NCI-H2081 (cell line): ENCODE results near the gene GPX2.
A peak's percentile ranks its signal among the peaks of the same experiment; 100 is the strongest.

ENCODE experiments used
- DNase-seq, 2 experiments: peaks; one replicate each; lab custom pipeline; 2025; lab: John Stamatoyannopoulos, UW

GPX2 gene

DNA sequence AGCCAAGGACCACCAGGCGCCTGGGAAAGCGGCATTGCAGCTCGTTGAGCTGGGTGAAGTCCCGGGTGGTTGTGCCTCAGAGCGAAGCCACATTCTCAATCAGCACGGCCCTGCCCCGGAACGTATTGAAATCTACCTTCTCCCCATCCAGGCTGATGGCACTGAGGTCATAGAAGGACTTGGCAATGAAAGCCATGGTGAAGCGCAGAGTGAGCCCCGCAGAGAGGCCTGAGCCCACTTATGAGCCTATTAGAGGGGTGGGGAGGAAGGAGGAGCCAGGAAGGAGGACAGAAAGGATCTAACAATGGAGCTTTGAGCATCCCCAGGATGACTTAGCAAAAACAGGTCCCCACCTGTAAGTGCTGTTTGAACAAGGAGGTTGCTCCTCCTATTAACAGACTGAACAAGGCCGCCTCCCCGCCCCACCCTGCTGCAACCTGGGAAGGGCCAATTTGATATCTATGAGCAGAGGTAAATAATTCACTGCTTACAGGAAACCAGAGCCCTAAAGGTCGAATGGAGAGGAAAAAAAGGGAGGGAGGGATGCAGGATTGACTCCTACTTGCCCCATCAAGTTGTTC lies at the start of gene GPX2:
Gene GPX2, minus strand, starts transcription at position 215 of the 581 bp plus-strand sequence. Its CDS starts 19 bp downstream, at position 196.
- peak; percentile 91 to 97 for DNase-seq

DNA sequence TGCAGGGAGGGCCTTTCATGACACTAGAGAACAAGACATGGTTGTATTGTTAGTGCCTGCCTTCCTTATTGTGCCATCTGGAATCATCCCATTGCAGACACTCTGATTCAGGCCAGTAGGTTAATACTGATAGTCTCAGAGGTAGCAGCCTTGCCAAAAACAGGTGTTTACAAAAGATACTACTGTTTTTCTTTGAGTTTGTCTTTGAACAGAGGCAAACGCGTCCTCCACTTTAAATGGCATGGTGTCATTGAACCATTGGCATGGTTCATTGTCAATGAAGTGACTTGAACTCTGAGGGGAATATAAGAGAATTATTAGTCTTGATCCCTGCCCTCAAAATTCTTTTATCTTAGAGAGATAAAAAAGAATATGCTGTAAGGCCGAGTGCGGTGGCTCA lies 48.4 kb upstream of the GPX2 start:
- DNase-seq, result no peak

DNA sequence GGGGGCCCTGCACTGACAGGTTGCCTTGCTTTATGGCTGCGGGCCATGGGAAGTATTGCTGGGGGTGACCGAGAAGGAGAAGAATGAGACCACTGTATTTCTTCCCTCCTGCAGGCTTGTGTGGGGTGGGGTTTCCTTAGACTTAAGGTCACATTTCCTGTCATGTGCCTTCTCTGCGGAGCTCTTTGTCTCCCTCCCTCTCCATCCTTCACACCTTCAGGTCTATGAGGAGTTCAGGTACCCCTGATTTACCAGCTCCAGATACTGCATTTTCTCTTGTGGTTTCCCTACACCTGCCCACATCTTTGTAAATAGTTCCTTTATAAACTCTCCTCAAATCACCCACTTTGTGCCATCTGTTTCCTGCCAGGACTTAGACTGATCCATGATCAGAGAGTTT lies 47.8 kb upstream of the GPX2 start:
- DNase-seq, result no peak

DNA sequence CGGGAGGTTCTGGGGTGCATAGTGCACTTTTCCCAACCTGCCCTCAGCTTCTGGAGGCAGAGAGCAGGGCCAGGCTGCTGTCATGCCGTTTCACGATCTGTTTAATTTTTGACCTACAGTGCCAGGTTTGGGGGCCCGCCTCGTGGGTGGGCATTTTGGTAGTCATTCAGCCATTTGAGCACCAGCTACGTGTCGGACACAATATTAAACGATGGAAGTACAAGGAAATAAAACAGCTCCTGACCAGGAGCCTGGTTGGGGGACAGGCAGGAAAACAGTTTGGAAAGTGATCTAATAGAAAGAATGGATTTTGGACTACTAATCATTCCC lies 44.9 kb upstream of the GPX2 start:
- DNase-seq, result no peak

DNA sequence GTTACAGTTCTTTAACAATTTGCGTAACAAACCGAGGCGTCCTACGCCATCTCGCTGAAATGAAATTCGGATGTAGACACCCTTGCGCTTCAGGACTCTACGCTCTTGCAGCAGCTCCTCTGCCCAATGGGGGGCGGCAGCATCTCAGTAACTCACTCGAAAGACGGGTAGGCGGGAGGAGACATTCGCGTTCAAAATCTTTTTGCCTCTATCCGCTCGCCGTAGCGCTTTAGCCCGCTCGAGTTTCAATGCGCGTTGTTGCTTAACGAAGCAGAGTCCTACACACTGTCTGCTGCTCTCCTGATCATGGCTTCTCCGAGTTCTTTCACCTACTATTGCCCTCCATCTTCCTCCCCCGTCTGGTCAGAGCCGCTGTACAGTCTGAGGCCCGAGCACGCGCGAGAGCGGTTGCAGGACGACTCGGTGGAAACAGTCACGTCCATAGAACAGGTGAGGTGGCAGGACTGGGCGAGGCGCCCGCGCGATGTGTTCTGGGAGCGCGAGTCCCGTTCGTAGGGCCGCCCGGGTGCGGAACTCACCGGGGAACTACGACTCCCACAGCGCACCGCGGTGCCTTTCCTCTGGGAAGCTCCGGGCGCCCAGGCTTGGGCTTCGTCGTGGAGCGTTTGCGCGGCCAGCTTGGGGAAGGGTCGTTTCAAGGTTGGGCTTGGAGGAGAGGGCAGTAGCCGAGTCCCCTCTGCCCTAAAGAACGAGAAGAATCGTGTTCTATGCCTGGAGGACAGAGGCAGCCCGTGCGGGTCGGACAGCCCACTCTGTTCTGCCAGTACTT lies 44.3 kb upstream of the GPX2 start, which contains the start of gene FNTB:
Gene FNTB, plus strand, starts transcription at position 248 of the 790 bp plus-strand sequence. Its CDS starts 59 bp downstream, at position 307.
- DNase-seq, result peak; percentile 94 to 98

DNA sequence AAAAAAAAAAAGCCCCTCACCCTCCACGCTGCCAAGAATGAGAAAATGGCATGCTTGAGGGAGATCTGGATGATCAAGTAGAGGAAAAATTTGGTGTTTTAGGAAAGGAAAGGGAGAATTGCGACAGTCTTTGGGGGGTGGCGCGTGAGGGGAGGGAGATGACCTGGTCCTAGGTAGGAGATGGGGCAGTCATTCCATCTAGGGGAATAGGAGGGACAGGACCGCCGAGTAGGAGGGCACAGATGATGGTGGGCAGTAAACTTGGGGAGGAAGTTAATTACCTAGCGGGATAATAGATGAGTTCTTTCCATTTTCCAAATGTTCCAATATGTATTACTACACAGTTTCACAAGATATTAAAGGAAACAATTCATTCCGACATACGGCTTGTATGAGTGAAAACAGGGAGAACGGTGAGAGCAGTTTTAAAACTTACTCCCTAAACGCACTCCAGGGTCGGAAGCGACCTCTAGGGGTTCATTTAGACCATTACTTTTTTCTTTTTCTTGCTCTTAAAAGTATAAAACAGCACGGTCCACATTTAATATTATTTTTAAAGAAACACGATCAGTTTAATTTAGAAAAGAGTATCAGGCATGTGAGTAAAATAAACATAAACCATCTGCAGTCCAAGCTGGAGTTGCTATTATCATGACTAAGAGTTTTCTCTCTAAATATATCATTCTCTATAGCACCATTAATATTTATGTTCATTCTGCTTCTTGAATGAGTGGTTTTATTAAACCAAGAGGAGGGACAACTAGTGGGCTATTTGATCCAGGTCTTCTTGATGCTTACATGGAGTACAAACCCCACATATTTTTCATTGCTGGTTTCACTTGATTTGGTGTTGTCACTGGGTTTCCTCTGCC lies 41.1 kb upstream of the GPX2 start:
- peak; percentile 39 to 67 for DNase-seq

DNA sequence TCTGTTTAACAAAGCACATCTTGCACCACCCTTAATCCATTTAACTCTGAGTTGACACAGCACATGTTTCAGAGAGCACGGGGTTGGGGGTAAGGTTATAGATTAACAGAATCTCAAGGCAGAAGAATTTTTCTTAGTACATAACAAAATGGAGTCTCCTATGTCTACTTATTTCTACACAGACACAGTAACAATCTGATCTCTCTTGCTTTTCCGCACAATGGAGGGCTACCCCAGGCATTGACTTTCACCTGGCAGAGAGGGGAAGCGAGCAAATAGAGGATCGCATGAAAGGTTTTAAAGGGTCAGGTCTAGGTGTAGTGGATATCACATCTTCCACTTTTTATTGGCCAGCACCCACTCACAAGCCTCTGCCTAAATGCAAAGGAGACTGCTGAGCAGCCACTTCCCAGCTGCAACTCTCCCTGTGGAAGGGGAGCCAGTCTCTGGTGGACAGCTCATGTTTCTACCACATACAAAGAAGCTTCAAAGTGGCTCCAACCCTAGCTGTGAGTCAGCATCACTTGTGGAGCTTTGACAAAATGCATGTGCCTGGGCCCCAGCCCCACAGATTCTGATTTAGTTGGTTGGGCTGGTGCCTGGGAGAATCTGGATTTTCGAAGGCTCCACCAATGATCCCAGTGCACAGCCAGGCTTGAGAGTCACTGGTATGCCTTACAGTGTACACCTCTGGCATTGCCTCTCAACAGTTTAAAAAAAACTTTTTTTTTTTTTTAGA lies 37.0 kb upstream of the GPX2 start:
- DNase-seq, result no peak

DNA sequence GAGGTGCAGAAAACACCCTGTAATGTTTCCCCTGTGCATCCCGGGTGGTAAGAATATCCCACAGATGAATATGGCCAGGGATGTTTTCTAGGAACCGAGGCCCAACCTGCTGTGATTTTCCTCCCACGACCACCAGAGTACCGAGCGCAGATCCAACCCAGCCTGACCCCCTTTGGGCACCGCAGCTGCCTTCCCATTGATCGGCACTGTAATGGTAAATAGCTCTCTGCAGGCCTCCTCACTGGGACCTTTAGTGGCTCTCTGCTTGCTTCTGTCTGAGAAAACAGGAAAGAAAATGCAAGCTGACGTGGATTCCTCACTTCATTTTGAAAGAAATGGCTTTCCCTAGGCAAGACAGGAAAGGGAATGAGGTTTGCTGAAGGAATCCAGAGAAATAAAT lies 32.0 kb upstream of the GPX2 start:
- no peak for DNase-seq

DNA sequence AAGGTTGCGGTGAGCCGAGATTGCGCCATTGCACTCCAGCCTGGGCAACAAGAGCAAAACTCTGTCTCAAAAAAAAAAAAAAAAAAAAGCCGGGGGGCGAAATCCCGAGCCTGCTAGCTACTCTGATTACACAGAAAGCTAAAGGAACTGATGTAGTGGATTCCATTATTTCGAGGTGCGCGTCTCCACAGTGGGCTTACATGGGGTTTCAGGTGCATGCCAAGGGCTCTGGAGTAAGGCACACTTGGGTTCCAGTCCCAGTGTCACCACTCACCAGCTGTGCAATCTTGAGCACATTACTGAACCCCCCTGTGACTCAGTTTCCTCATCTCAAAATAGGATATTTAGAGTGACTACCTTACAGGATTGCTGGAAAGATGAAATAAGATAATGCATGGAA lies 31.3 kb upstream of the GPX2 start:
- DNase-seq, result no peak

DNA sequence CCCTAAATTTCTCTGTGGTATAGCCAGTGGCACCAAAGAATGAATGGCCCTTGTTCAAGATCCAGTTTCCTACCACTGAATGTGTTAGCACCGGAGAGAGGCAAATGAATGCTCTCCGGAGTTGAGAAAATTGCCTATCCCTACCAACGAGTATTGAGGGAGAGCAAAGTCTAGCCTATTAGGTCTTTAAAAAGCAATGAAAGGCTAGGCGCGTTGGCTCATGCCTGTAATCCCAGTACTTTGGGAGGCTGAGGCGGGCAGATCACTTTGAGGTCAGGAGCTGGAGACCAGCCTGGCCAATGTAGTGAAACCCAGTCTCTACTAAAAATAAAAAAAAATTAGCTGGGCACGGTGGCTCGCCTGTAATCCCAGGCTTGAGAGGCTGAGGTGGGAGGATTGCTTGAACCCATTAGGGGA lies 30.5 kb upstream of the GPX2 start:
- no peak for DNase-seq

DNA sequence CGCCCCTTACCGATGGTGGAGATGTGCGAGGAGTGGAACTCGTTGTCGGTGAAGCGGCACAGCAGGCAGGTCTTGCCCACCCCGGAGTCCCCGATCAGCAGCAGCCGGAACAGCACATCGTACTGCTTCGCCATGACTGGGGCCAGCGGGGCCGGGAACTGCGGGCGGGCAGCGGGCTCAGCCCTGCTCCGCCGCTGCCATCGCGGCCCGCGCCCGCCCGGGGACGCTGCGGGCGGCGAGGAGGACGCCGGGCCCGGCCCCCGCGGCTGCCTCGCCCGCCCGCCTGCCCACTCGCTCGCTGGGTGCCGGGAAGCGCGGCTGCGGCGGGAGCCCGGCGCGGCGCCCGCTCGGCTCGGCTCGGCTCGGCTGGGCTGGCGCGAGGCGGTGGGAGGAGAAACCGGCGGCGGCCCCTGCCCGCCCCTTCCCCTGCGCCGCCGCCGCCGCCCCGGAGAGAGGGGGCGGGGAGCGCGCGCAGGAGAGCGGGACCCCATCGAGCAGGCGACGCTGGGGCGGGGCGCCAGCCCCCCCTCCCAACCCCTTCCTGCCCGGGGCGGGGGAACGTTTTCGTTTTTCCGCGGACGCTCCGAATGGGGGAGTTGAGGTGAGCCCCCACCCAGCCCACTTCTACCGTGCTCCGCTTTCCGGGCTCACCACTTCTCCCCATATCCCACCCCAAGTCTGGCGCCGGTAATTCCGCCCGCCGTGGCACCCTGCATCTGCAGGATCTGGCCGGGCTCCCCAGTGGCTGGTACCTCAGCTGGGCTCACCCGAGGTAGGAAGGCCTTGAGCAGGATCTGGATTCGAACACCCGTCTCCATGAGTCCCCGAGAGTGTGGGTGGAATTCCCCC lies 29.6 kb upstream of the GPX2 start, which contains the start of gene RAB15:
Gene RAB15, minus strand, starts transcription at position 394 of the 849 bp plus-strand sequence. Its CDS starts 260 bp downstream, at position 134.
- DNase-seq, result peak in 1 of 2 experiments; percentile 52

DNA sequence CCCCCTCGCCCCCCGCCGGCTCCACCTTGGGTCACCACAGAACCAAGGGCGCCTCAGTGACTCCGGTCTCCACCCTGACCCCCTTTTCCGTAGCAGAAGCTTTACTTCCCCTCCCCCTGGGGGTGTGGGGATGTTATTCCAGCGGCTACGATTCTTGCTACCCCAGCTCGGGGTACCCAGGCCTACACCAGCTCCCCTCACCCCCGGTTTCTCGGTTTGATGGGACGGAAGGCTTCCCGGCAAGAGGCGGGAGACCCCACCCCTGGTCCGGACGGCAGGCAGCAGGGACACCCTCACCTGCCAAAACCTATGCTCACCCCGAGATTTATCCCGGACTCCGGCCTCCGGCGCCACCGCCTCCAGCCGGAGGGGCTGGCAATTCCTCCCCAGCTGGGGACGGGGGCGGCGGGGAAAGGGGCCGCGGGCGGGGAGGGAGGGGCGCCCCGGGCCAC lies 29.0 kb upstream of the GPX2 start:
- DNase-seq, result no peak

DNA sequence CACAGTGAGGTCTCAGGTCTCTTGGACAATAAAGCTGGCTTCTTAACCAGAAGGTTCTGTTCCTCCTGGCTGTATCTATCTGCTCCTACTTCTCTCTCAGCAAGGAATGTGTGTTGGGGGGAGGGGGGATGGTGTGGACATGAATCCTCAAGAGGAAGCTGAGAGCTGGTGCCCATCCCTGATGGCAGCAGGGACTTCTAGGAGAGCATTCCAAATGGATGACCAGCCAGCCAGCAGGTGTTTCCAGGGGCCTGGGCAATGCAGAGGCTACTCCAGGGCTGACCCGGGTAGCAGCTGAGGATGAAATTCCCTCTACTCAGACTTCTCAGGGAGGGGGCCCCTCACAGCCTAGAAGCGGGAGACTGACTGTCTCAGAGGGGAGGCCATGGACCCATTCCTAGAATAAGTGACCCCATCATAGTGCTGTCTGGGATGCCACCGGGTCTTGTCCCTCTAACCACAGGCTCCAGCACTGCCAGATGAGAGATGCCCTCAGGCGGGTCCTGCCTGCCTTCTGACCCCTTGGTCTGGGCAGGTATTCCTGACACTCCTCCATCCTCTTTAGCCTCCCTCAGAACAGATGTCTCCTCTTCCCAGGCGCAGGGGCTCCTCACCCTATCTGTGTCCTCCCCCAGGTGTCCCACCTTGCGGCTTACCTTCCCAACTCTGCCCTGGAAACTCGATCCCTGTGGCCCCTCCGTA lies 28.4 kb upstream of the GPX2 start:
- DNase-seq, result no peak

DNA sequence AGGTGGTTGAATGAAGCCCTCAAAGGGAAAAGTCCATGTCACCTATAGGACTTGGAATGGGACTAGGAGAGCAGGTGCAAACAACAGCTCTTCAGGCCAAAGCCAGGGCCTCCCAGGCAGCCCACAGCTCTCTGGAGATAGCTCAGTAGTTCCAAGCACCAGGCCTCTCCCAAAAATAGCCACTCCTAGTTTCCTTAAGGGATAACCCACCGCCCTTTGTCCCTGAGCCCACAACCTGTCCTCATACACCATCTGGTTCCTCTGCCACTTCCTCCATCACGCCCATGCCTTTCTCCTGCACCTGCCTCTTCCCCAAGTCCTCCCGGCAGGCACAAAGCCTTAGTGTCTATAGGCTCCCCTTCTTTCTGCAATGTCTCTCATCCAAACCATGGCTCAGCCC lies 27.5 kb upstream of the GPX2 start:
- no peak for DNase-seq

DNA sequence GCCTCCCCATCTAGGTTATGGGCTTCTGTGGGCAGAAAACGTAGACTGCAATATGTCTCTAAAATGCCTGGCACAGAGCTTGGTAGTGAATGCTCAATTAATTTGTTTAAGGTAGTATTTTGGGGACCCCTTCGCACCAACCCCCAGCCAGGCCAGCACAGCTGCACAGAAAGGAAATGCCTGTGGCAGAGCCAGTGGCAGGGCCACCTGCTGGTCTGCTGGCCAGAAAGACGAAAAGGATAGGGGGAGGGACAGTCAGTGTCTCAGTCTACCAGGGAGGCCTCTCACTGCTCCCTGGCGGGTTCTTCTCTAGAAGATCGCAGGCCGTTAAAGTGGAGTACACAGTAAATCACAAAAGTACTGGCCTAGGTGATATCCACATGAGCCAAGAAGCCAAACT lies 26.1 kb upstream of the GPX2 start:
- peak in 1 of 2 experiments; percentile 21 for DNase-seq

DNA sequence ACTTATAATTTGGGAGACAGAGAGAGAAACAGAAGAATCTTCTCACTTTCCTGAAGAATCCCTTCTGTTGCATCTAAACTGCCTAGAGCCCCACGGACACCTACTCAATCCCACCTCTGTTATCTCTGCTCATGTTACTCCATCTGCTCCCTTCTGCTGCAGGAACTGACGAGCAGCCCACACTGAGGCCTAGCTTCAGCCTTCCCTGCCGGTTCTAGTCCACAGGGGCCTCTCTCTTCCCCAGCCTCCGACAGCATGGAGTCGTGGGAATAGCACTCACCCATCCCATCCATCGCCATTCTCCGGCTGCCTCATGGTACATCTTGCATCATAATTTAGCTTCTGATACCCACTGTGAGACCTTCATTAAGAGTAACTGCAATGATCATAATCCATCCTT lies 25.6 kb upstream of the GPX2 start:
- DNase-seq, result no peak

DNA sequence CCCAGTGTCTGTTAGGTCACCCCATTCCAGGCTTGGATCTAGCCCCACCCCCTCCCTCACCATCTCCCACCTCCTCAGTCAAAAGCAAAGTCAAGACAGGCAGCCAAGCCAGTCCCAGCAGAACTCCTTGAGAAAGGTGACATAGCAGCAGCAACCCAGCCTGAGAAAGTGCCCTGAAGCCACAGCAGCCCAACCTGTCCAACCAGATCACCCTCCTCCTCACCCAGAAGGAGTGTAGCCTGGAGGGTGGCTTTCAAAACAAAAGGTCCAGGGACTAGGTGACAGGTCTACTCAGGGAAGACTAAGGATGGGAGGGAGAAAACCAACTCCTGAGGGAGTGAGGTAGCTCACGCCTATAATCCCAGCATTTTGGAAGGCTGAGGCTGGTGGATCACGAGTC lies 24.4 kb upstream of the GPX2 start:
- DNase-seq, result no peak

DNA sequence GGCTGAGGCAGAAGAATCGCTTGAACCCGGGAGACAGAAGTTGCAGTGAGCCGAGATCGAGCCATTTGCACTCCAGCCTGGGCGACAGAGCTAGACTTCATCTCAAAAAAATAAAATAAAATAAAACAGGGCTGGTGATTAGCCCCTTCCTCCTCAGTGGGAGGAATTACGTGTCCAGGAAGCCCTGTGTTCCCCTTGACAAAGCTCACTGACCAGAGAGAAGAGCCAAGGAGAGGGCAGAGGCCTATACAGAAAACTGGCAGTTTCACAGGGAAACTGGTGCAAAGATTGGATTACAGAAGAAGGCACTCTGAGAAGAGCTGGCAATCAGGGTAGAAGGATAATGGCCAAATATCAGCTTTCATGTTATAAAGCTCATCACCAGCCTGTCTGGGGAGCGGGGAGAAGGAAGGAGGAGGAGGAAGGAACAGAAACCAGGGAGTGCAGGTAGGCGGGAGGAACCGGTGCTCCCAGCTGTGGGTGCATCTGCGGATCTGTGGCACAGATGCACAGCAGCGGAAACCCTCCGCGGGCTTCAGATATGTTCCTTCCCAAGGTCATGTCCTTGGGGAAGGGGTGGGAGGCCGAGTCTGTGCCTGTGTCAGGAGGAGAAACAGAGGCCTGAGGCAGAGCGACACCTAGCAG lies 22.9 kb upstream of the GPX2 start:
- DNase-seq, result no peak

DNA sequence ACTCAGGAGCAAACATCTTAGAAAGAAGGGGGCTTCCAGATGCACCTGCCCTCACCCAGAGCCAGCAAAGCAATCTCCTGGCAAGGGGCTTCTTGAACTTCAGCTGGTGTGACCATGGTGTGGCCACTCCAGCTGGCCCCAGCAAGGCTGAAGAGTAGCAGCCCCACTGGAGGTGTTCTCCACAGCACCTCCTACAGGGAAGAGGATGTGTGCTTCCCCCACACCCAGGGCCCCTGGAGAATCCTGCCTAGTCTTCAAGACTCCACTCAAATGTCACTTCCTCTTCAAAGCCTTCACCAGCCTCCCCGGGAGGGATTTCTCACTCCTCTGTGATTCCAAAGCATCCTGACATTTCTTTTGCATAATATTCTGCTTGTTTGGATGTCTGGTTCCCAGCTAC lies 21.1 kb upstream of the GPX2 start:
- no peak for DNase-seq
